CD4-positive, alpha-beta T cell treated with Interferon alpha-2 for 1 hour (primary cell): ENCODE data around the gene GEMIN8.

Source experiments
- DNase-seq, 2 donors: peaks; one replicate each; pipeline ENCODE4 v3.0.0-alpha.2; 2020 to 2022

Gene GEMIN8

GRCh38 chrX:14029425-14030173 is at the start of gene GEMIN8:
Gene GEMIN8 (minus strand): TSS chrX:14029892. CDS start chrX:14021478, 8,414 bp downstream.
- DNase-seq = peak; percentile 87 to 90

- no peak for DNase-seq
These were observed 46.9 kb upstream of the GEMIN8 start for GRCh38 chrX:14076639-14077038.

- DNase-seq = no peak
These were observed 43.9 kb upstream of the GEMIN8 start for GRCh38 chrX:14073556-14073955.

GRCh38 chrX:14073071-14073470 is 43.4 kb upstream of the GEMIN8 start:
- DNase-seq = no peak

GRCh38 chrX:14065800-14066199 is 36.1 kb upstream of the GEMIN8 start:
- DNase-seq = no peak

- no peak for DNase-seq
These were observed 35.1 kb upstream of the GEMIN8 start for GRCh38 chrX:14064626-14065432.

GRCh38 chrX:14062524-14062923 is 32.8 kb upstream of the GEMIN8 start:
- no peak for DNase-seq

GRCh38 chrX:14056206-14056605 is 26.5 kb upstream of the GEMIN8 start:
- DNase-seq = no peak

- DNase-seq = no peak
These were observed 21.7 kb upstream of the GEMIN8 start for GRCh38 chrX:14051416-14051815.

- DNase-seq = no peak
These were observed 21.0 kb upstream of the GEMIN8 start for GRCh38 chrX:14050709-14051108.

- no peak for DNase-seq
These were observed 13.5 kb upstream of the GEMIN8 start for GRCh38 chrX:14043209-14043608.

- peak; percentile 67 to 71 for DNase-seq
These were observed 9.7 kb upstream of the GEMIN8 start for GRCh38 chrX:14039344-14039743.

GRCh38 chrX:14038375-14039085 is 8.8 kb upstream of the GEMIN8 start:
- DNase-seq = no peak

GRCh38 chrX:14032406-14032805 is 2.7 kb upstream of the GEMIN8 start:
- peak; percentile 64 to 73 for DNase-seq

GRCh38 chrX:14030174-14030530 is 460 bp upstream of the GEMIN8 start:
- DNase-seq = peak in 1 of 2 donors; percentile 9

- no peak for DNase-seq
These were observed 660 bp downstream of the GEMIN8 start for GRCh38 chrX:14029039-14029424.

- DNase-seq = no peak
These were observed 1.2 kb downstream of the GEMIN8 start for GRCh38 chrX:14028473-14028872.

GRCh38 chrX:14027511-14028019 is 2.1 kb downstream of the GEMIN8 start:
- DNase-seq = peak in 1 of 2 donors; percentile 24

GRCh38 chrX:14027036-14027435 is 2.7 kb downstream of the GEMIN8 start:
- peak in 1 of 2 donors; percentile 44 for DNase-seq

- no peak for DNase-seq
These were observed 3.6 kb downstream of the GEMIN8 start for GRCh38 chrX:14026121-14026520.

- DNase-seq = no peak
These were observed 7.7 kb downstream of the GEMIN8 start for GRCh38 chrX:14022019-14022418.

- DNase-seq = no peak
These were observed 12.3 kb downstream of the GEMIN8 start for GRCh38 chrX:14017399-14017798.

GRCh38 chrX:14015941-14016340 is 13.8 kb downstream of the GEMIN8 start:
- no peak for DNase-seq
